Measurements from ENCODE around the gene OTOG. TPM values are rescaled to one million over a fixed set of nuclear protein-coding genes. Genes with fewer than 3 reads are reported as not detected.

The OTOG gene
- total RNA-seq, 1 experiment from 2014 or later: not detected

GRCh38 chr11:17636721-17637120 lies 89.7 kb downstream of the OTOG start:
- H3K9me2 ChIP-seq (ENCODE audit: insufficient read depth): no peaks in the 10 kb centered on the region
- H3K4me2 ChIP-seq: no peak overlapping the region
- H3K27ac ChIP-seq: no peak overlapping the region
- H3K4me1 ChIP-seq (replicated peaks; ENCODE audit: insufficient read depth): no peaks in the 10 kb centered on the region
- H2AFZ ChIP-seq: no peak overlapping the region
- no TSS peak for BruUV-seq (replicated peaks)
- H3K36me3 ChIP-seq (ENCODE audit: low read depth): no peaks in the 10 kb centered on the region
- H3F3A ChIP-seq (ENCODE audit: insufficient read depth, low read depth): no peaks in the 10 kb centered on the region
- DNase-seq: no peak
- ChIA-PET POLR2A (ENCODE audit: unreplicated experiment) (no interaction called here), CTCF (no interaction called here)
- no peak overlapping the region for H3K4me3 ChIP-seq
- intact Hi-C loops (cut with micrococcal nuclease; ENCODE audit: unreplicated experiment): no loop called here
- H3K79me2 ChIP-seq (ENCODE audit: low read depth): no peaks in the 10 kb centered on the region
- H3K27me3 ChIP-seq (ENCODE audit: insufficient read depth, low read depth): peaks cover 61% of the 10 kb centered on the region
- no peaks in the 10 kb centered on the region; the same call in 1 of the 2 replicates for H4K20me1 ChIP-seq (ENCODE audit: insufficient read depth)
- no peaks in the 10 kb centered on the region for H3K9me3 ChIP-seq (ENCODE audit: insufficient read depth, low read depth)
- TF ChIP-seq EZH2 (IDR thresholded peaks at IDR 0.05; ENCODE audit: low read depth): no peak
- TF ChIP-seq, protein P1, sequence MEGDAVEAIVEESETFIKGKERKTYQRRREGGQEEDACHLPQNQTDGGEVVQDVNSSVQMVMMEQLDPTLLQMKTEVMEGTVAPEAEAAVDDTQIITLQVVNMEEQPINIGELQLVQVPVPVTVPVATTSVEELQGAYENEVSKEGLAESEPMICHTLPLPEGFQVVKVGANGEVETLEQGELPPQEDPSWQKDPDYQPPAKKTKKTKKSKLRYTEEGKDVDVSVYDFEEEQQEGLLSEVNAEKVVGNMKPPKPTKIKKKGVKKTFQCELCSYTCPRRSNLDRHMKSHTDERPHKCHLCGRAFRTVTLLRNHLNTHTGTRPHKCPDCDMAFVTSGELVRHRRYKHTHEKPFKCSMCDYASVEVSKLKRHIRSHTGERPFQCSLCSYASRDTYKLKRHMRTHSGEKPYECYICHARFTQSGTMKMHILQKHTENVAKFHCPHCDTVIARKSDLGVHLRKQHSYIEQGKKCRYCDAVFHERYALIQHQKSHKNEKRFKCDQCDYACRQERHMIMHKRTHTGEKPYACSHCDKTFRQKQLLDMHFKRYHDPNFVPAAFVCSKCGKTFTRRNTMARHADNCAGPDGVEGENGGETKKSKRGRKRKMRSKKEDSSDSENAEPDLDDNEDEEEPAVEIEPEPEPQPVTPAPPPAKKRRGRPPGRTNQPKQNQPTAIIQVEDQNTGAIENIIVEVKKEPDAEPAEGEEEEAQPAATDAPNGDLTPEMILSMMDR (conservative IDR thresholded peaks at IDR 0.05): no peak

- CTCF ChIA-PET: no interaction called here
- H3K36me3 ChIP-seq (ENCODE audit: low read depth): no peaks in the 10 kb centered on the region
- TF ChIP-seq, protein P1 (conservative IDR thresholded peaks at IDR 0.05): no peak
- no peak for TF ChIP-seq EZH2 (IDR thresholded peaks at IDR 0.05; ENCODE audit: low read depth)
- POLR2A ChIA-PET (ENCODE audit: unreplicated experiment): no interaction called here
- H3K9me2 ChIP-seq (ENCODE audit: insufficient read depth): no peaks in the 10 kb centered on the region
- no peaks in the 10 kb centered on the region for H3F3A ChIP-seq (ENCODE audit: insufficient read depth, low read depth)
- intact Hi-C loops (cut with micrococcal nuclease; ENCODE audit: unreplicated experiment): no loop called here
- no peaks in the 10 kb centered on the region for H3K4me1 ChIP-seq (replicated peaks; ENCODE audit: insufficient read depth)
- H2AFZ ChIP-seq: no peak overlapping the region
- H3K4me2 ChIP-seq: no peak overlapping the region
- no peaks in the 10 kb centered on the region; the same call in 1 of the 2 replicates for H4K20me1 ChIP-seq (ENCODE audit: insufficient read depth)
- H3K27me3 ChIP-seq (ENCODE audit: insufficient read depth, low read depth): peaks cover 73% of the 10 kb centered on the region
- no peaks in the 10 kb centered on the region for H3K9me3 ChIP-seq (ENCODE audit: insufficient read depth, low read depth)
- no TSS peak for BruUV-seq (replicated peaks)
- no peak for DNase-seq
- H3K27ac ChIP-seq: no peak overlapping the region
- no peaks in the 10 kb centered on the region for H3K79me2 ChIP-seq (ENCODE audit: low read depth)
- no peak overlapping the region for H3K4me3 ChIP-seq
Measured at GRCh38 chr11:17637901-17638300, 90.8 kb downstream of the OTOG start.

DNA sequence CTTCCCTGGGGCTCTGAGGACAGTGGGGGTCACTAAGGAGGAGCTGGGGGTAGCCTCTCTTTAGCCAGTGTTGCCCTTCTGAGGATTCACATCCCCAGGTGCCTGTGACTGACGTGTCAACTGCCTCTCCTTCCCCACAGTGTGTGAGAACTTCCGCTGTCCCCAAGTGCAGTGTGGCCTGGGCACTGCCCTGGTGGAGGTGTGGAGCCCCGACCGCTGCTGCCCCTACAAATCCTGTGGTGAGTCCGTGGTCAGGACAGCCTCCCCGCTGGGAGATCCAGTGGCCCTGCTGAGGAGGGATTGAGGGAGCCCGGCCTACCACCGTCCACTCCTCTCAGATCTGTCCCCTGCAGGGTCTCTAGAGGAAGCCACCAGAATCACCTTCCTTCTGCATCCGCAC lies 91.3 kb downstream of the OTOG start:
- H3K4me1 ChIP-seq (replicated peaks; ENCODE audit: insufficient read depth): no peaks in the 10 kb centered on the region
- no peak for DNase-seq
- no peaks in the 10 kb centered on the region for H3K9me2 ChIP-seq (ENCODE audit: insufficient read depth)
- H3K36me3 ChIP-seq (ENCODE audit: low read depth): no peaks in the 10 kb centered on the region
- H2AFZ ChIP-seq: no peak overlapping the region
- no peaks in the 10 kb centered on the region for H3K79me2 ChIP-seq (ENCODE audit: low read depth)
- TF ChIP-seq, protein P1 (conservative IDR thresholded peaks at IDR 0.05): no peak
- TF ChIP-seq EZH2 (IDR thresholded peaks at IDR 0.05; ENCODE audit: low read depth): no peak
- ChIA-PET POLR2A (ENCODE audit: unreplicated experiment) (no interaction called here), CTCF (no interaction called here)
- H3F3A ChIP-seq (ENCODE audit: insufficient read depth, low read depth): no peaks in the 10 kb centered on the region
- no peak overlapping the region for H3K27ac ChIP-seq
- intact Hi-C loops (cut with micrococcal nuclease; ENCODE audit: unreplicated experiment): no loop called here
- no peak overlapping the region for H3K4me3 ChIP-seq
- H3K9me3 ChIP-seq (ENCODE audit: insufficient read depth, low read depth): no peaks in the 10 kb centered on the region
- no peaks in the 10 kb centered on the region; the same call in 1 of the 2 replicates for H4K20me1 ChIP-seq (ENCODE audit: insufficient read depth)
- BruUV-seq (replicated peaks): no TSS peak
- peaks cover 73% of the 10 kb centered on the region for H3K27me3 ChIP-seq (ENCODE audit: insufficient read depth, low read depth)
- no peak overlapping the region for H3K4me2 ChIP-seq
